ENCODE data around the gene TMEM165.

TMEM165 gene

GRCh38 chr4:55367084-55367722 lies 28.6 kb upstream of the TMEM165 start:
- DNase-seq (ENCODE audit: low read depth): peak; percentile 37

GRCh38 chr4:55369968-55370367 lies 25.8 kb upstream of the TMEM165 start:
- no peak for DNase-seq (ENCODE audit: low read depth)

GRCh38 chr4:55372259-55372658 lies 23.5 kb upstream of the TMEM165 start:
- DNase-seq (ENCODE audit: low read depth): peak; percentile 89

- DNase-seq (ENCODE audit: low read depth): no peak
These were observed 22.3 kb upstream of the TMEM165 start for GRCh38 chr4:55373461-55373860.

- DNase-seq (ENCODE audit: low read depth): no peak
These were observed 19.1 kb upstream of the TMEM165 start for GRCh38 chr4:55376698-55377097.

- DNase-seq (ENCODE audit: low read depth): peak; percentile 81
These were observed 16.9 kb upstream of the TMEM165 start for GRCh38 chr4:55378617-55379467.

GRCh38 chr4:55380576-55380975 lies 15.2 kb upstream of the TMEM165 start:
- no peak for DNase-seq (ENCODE audit: low read depth)

GRCh38 chr4:55381502-55381901 lies 14.3 kb upstream of the TMEM165 start:
- no peak for DNase-seq (ENCODE audit: low read depth)

GRCh38 chr4:55382488-55383003 lies 13.2 kb upstream of the TMEM165 start:
- no peak for DNase-seq (ENCODE audit: low read depth)

- DNase-seq (ENCODE audit: low read depth): peak; percentile 40
These were observed 10.5 kb upstream of the TMEM165 start for GRCh38 chr4:55385201-55385649.

GRCh38 chr4:55386073-55386472 lies 9.7 kb upstream of the TMEM165 start:
- peak; percentile 56 for DNase-seq (ENCODE audit: low read depth)

GRCh38 chr4:55386840-55387239 lies 8.9 kb upstream of the TMEM165 start:
- DNase-seq (ENCODE audit: low read depth): no peak

GRCh38 chr4:55393461-55394320 lies 2.1 kb upstream of the TMEM165 start:
- DNase-seq (ENCODE audit: low read depth): peak; percentile 47

- DNase-seq (ENCODE audit: low read depth): no peak
These were observed 584 bp upstream of the TMEM165 start for GRCh38 chr4:55395218-55395528.

GRCh38 chr4:55396308-55397125 lies 760 bp downstream of the TMEM165 start:
- peak; percentile 74 for DNase-seq (ENCODE audit: low read depth)

GRCh38 chr4:55397126-55397436 lies 1.3 kb downstream of the TMEM165 start:
- DNase-seq (ENCODE audit: low read depth): no peak

GRCh38 chr4:55397520-55398321 lies 2.0 kb downstream of the TMEM165 start:
- DNase-seq (ENCODE audit: low read depth): peak; percentile 73

GRCh38 chr4:55398461-55398860 lies 2.7 kb downstream of the TMEM165 start:
- DNase-seq (ENCODE audit: low read depth): peak; percentile 66

- DNase-seq (ENCODE audit: low read depth): no peak
These were observed 3.2 kb downstream of the TMEM165 start for GRCh38 chr4:55398966-55399365.

GRCh38 chr4:55399581-55399980 lies 3.8 kb downstream of the TMEM165 start:
- no peak for DNase-seq (ENCODE audit: low read depth)

GRCh38 chr4:55405073-55405472 lies 9.3 kb downstream of the TMEM165 start:
- no peak for DNase-seq (ENCODE audit: low read depth)

All from EH (cell line).